CD14-positive monocyte (primary cell): ENCODE data around the gene CAPZA1. TPM values are rescaled to one million over a fixed set of nuclear protein-coding genes. Genes with fewer than 3 reads are reported as not detected.

ENCODE experiments used
- DNase-seq, 3 donors: peaks; one replicate each; pipeline ENCODE4 v3.0.0-alpha.2; 2011 to 2022
- H2AFZ ChIP-seq: 2 replicates; pipeline ENCODE4 v1.6.0; 2012; ENCODE audit warnings: mild to moderate bottlenecking, low read depth, low read length, inconsistent platforms; ENCODE audit not compliant: insufficient read depth, poor library complexity, severe bottlenecking
- H3K27ac ChIP-seq, 2 donors: 1 replicate in 1 of 2; 2 replicates in 1 of 2; pipeline ENCODE4 v1.5.1; 2012 to 2013; ENCODE audit warnings: low read length in 2 of 2, control low read depth in 1 of 2, inconsistent platforms in 1 of 2, low read depth in 1 of 2, mild to moderate bottlenecking in 1 of 2
- H3K27me3 ChIP-seq, 2 donors: one replicate each; pipeline versions ENCODE4 v1.6.0 to v1.6.1; 2011 to 2013; ENCODE audit warnings: low read length in 2 of 2; ENCODE audit not compliant: control insufficient read depth in 2 of 2, insufficient read depth in 2 of 2
- H3K36me3 ChIP-seq, 2 donors: replicated peaks in 1 of 2; 1 replicate in 1 of 2; 2 replicates in 1 of 2; pipeline versions ENCODE4 v1.5.1 to v1.6.1; 2012 to 2013; ENCODE audit warnings: low read length in 2 of 2, control low read depth in 1 of 2, inconsistent platforms in 1 of 2, mild to moderate bottlenecking in 1 of 2; ENCODE audit not compliant: insufficient read depth in 2 of 2, control insufficient read depth in 1 of 2
- H3K4me1 ChIP-seq, 2 donors: 1 replicate in 1 of 2; 2 replicates in 1 of 2; pipeline versions ENCODE4 v1.5.1 to v1.6.1; 2012 to 2013; ENCODE audit warnings: low read length in 2 of 2, control low read depth in 1 of 2, inconsistent platforms in 1 of 2, mild to moderate bottlenecking in 1 of 2, moderate library complexity in 1 of 2; ENCODE audit not compliant: insufficient read depth in 2 of 2, control insufficient read depth in 1 of 2
- H3K4me2 ChIP-seq: replicated peaks from 2 replicates; pipeline ENCODE3; 2012; ENCODE audit warnings: low read length, moderate library complexity, mild to moderate bottlenecking; ENCODE audit not compliant: poor library complexity, severe bottlenecking; ENCODE audit errors: extremely low read depth
- H3K4me3 ChIP-seq, 3 experiments: fragments of 200-600 bp in 1 of 3; sonication (generic) in 1 of 3; replicated peaks in 1 of 3; 1 replicate in 2 of 3; 2 replicates in 1 of 3; pipeline ENCODE4 v1.5.1; 2011 to 2013; ENCODE audit warnings: low read length in 3 of 3, mild to moderate bottlenecking in 3 of 3, control low read depth in 2 of 3, low read depth in 2 of 3, inconsistent platforms in 1 of 3, moderate library complexity in 1 of 3
- H3K79me2 ChIP-seq: 2 replicates; pipeline ENCODE4 v1.6.0; 2012; ENCODE audit warnings: mild to moderate bottlenecking, control low read depth, inconsistent platforms, low read length, moderate library complexity; ENCODE audit not compliant: insufficient read depth
- H3K9ac ChIP-seq: 2 replicates; pipeline ENCODE4 v1.6.0; 2017; ENCODE audit warnings: low read length, mild to moderate bottlenecking; ENCODE audit not compliant: insufficient read depth, poor library complexity, severe bottlenecking
- H3K9me3 ChIP-seq, 2 donors: replicated peaks in 1 of 2; 1 replicate in 1 of 2; 2 replicates in 1 of 2; pipeline versions ENCODE4 v1.5.1 to v1.6.1; 2012 to 2013; ENCODE audit warnings: low read length in 2 of 2, control low read depth in 1 of 2; ENCODE audit not compliant: control insufficient read depth in 1 of 2, insufficient read depth in 1 of 2
- H4K20me1 ChIP-seq: 2 replicates; pipeline ENCODE4 v1.6.0; 2012; ENCODE audit warnings: mild to moderate bottlenecking, low read length, control low read depth, moderate library complexity; ENCODE audit not compliant: insufficient read depth
- H3K27ac Mint-ChIP-seq, 7 donors: one replicate each; pipeline ENCODE4 v1.8.0; 2020; ENCODE audit warnings: mild to moderate bottlenecking in 7 of 7, mixed read lengths in 7 of 7, moderate library complexity in 6 of 7, inconsistent platforms in 2 of 7
- H3K27me3 Mint-ChIP-seq, 3 donors: one replicate each; pipeline ENCODE4 v1.8.0; 2021 to 2022; ENCODE audit warnings: low read depth in 3 of 3, mild to moderate bottlenecking in 3 of 3, mixed read lengths in 3 of 3, moderate library complexity in 3 of 3, inconsistent platforms in 1 of 3
- H3K36me3 Mint-ChIP-seq, 2 donors: one replicate each; pipeline ENCODE4 v1.8.0; 2020; ENCODE audit warnings: mixed read lengths in 2 of 2, inconsistent platforms in 1 of 2, mild to moderate bottlenecking in 1 of 2
- H3K4me1 Mint-ChIP-seq: one replicate; pipeline ENCODE4 v1.8.0; 2020; ENCODE audit warnings: mild to moderate bottlenecking, mixed read lengths
- H3K4me3 Mint-ChIP-seq, 2 donors: one replicate each; pipeline ENCODE4 v1.8.0; 2020; ENCODE audit warnings: mild to moderate bottlenecking in 2 of 2, mixed read lengths in 2 of 2, moderate library complexity in 1 of 2
- H3K9me3 Mint-ChIP-seq, 7 donors: one replicate each; pipeline ENCODE4 v1.8.0; 2020 to 2022; ENCODE audit warnings: mixed read lengths in 7 of 7, mild to moderate bottlenecking in 6 of 7, moderate library complexity in 6 of 7, inconsistent platforms in 2 of 7
- CTCF ChIP-seq: fragments of 200-600 bp; IDR thresholded peaks from one replicate; pipeline ENCODE4 v1.8.0; 2022; ENCODE audit warnings: antibody characterized with exemption, mild to moderate bottlenecking
- WGBS: methylation state at CpG from one replicate; pipeline ENCODE4 v1.1.5; 2013; ENCODE audit warnings: missing lambda C conversion rate; ENCODE audit not compliant: insufficient coverage; 5-methylcytosine and 5-hydroxymethylcytosine counted together
- intact Hi-C, 2 donors: fragments of 100-400 bp; cut with micrococcal nuclease; formaldehyde crosslinking; loops; one replicate each; pipeline versions ENCODE4 v1.15.0 to v1.15.1; 2023
- polyA plus RNA-seq, 3 donors: library from polyadenylated mRNA; depleted of rRNA in 1 of 3; unstranded in 2 of 3; stranded (reverse) in 1 of 3; fragments of 300-500 nt in 2 of 3; fragments of >200 nt in 1 of 3; fragmentation: Illumina TruSeq in 2 of 3; gene quantifications; 1 replicate in 2 of 3; 2 replicates in 1 of 3; pipeline ENCODE4 v1.2.3, GENCODE V29; 2012 to 2021

The CAPZA1 gene
- polyA plus RNA-seq, 3 donors, result 93.4 to 357 (median 339) TPM

- no peak overlapping the region for H3K4me3 ChIP-seq
- peaks cover 0 to 13% of the 10 kb centered on the region in 2 donors for H3K36me3 ChIP-seq
- peaks cover 6% of the 10 kb centered on the region for H4K20me1 ChIP-seq
- no peaks in the 10 kb centered on the region for H3K27me3 ChIP-seq
- H3K79me2 ChIP-seq, result no peaks in the 10 kb centered on the region
- no peak overlapping the region for H3K27ac ChIP-seq
- no peaks in the 10 kb centered on the region for H3K9me3 ChIP-seq
- no peaks in the 10 kb centered on the region for H3K4me1 ChIP-seq
- Mint-ChIP-seq H3K36me3 (peaks cover 0 to 6% of the 10 kb centered on the region in 2 donors), H3K27me3 (peaks cover 0 to 2% (median 0%) of the 10 kb centered on the region in 3 donors), H3K4me1 (no peaks in the 10 kb centered on the region), H3K9me3 (peaks cover 0 to 1% (median 0%) of the 10 kb centered on the region in 7 donors), H3K27ac (no peak overlapping the region), H3K4me3 (no peak overlapping the region)
- H3K4me2 ChIP-seq, result no peak overlapping the region
- no peak overlapping the region for H3K9ac ChIP-seq
- intact Hi-C loops, result no loop called here
- no peak overlapping the region for H2AFZ ChIP-seq
- no peak for DNase-seq
- 100% methylated on average over 2 of the region's 4 CpGs for WGBS
- TF ChIP-seq CTCF, result no peak
Measured at GRCh38 chr1:112686835-112687234, 67.2 kb downstream of the CAPZA1 start.

GRCh38 chr1:112687361-112687760, 67.7 kb downstream of the CAPZA1 start:
- Histone ChIP-seq H3K79me2 (no peaks in the 10 kb centered on the region), H3K27ac (no peak overlapping the region), H3K9ac (no peak overlapping the region), H3K27me3 (no peaks in the 10 kb centered on the region), H3K4me1 (no peaks in the 10 kb centered on the region), H3K36me3 (peaks cover 0 to 18% of the 10 kb centered on the region in 2 donors), H3K4me3 (no peak overlapping the region), H3K4me2 (no peak overlapping the region), H2AFZ (no peak overlapping the region), H4K20me1 (peaks cover 6% of the 10 kb centered on the region), H3K9me3 (no peaks in the 10 kb centered on the region)
- intact Hi-C loops, result no loop called here
- no peak overlapping the region for H3K4me3 Mint-ChIP-seq
- peaks cover 0 to 2% (median 0%) of the 10 kb centered on the region in 3 donors for H3K27me3 Mint-ChIP-seq
- H3K36me3 Mint-ChIP-seq, result peaks cover 0 to 7% of the 10 kb centered on the region in 2 donors
- no peak for TF ChIP-seq CTCF
- 93% methylated on average over 3 of the region's 4 CpGs for WGBS
- DNase-seq, result no peak
- no peaks in the 10 kb centered on the region for H3K4me1 Mint-ChIP-seq
- H3K9me3 Mint-ChIP-seq, result peaks cover 0 to 1% (median 0%) of the 10 kb centered on the region in 7 donors
- no peak overlapping the region for H3K27ac Mint-ChIP-seq
